Effector CD4-positive, alpha-beta T cell (primary cell): ENCODE data around the gene CCNL2.
"Not testable (repeated sequence)": the region's sequence is repeated elsewhere in the genome, so short reads cannot be mapped to it uniquely, and the experiment has no call there.

Source experiments
- DNase-seq: peaks from one replicate; pipeline ENCODE4 v3.0.0-alpha.2; 2020

The CCNL2 gene

GRCh38 chr1:1371746-1372711 is 27.1 kb downstream of the CCNL2 start:
- DNase-seq = peak; percentile 67

- peak; percentile 60 for DNase-seq
Observed at GRCh38 chr1:1371364-1371745, 27.8 kb downstream of the CCNL2 start.

- no peak for DNase-seq
Observed at GRCh38 chr1:1370771-1371300, 28.3 kb downstream of the CCNL2 start.

- DNase-seq = not testable (repeated sequence)
Observed at GRCh38 chr1:1370094-1370493, 29.0 kb downstream of the CCNL2 start.

GRCh38 chr1:1367315-1367714 is 31.8 kb downstream of the CCNL2 start:
- no peak for DNase-seq

GRCh38 chr1:1366699-1367066 is 32.5 kb downstream of the CCNL2 start:
- DNase-seq = no peak

- DNase-seq = no peak
Observed at GRCh38 chr1:1365875-1366698, 33.0 kb downstream of the CCNL2 start.

GRCh38 chr1:1364266-1364665 is 34.9 kb downstream of the CCNL2 start:
- DNase-seq = no peak

GRCh38 chr1:1361982-1362423 is 37.1 kb downstream of the CCNL2 start:
- DNase-seq = no peak

- no peak for DNase-seq
Observed at GRCh38 chr1:1361233-1361981, 37.7 kb downstream of the CCNL2 start.

- DNase-seq = no peak
Observed at GRCh38 chr1:1360506-1361169, 38.5 kb downstream of the CCNL2 start.

- DNase-seq = no peak
Observed at GRCh38 chr1:1359664-1360468, 39.3 kb downstream of the CCNL2 start.

- DNase-seq = no peak
Observed at GRCh38 chr1:1359308-1359663, 39.8 kb downstream of the CCNL2 start.

- no peak for DNase-seq
Observed at GRCh38 chr1:1358433-1359271, 40.5 kb downstream of the CCNL2 start, which contains the start of gene MXRA8. MXRA8 (minus strand) TSS chr1:1358555; CDS start chr1:1358504, 51 bp downstream.

- no peak for DNase-seq
Observed at GRCh38 chr1:1357871-1358432, 41.2 kb downstream of the CCNL2 start.

- DNase-seq = no peak
Observed at GRCh38 chr1:1356796-1357401, 42.2 kb downstream of the CCNL2 start.

- no peak for DNase-seq
Observed at GRCh38 chr1:1356166-1356795, 42.9 kb downstream of the CCNL2 start.

- DNase-seq = no peak
Observed at GRCh38 chr1:1355416-1355815, 43.7 kb downstream of the CCNL2 start.
